HG02678 (cell line): ENCODE data around the gene SRPX2.
"Not testable (repeated sequence)": the region's sequence is repeated elsewhere in the genome, so short reads cannot be mapped to it uniquely, and the experiment has no call there.

Experiments used
- ATAC-seq: cut with Tn5 transposase; IDR thresholded peaks from one replicate; pipeline ENCODE4 v1.9.1; 2021; ENCODE audit warnings: mild to moderate bottlenecking, moderate library complexity; ENCODE audit not compliant: unreplicated experiment

Gene SRPX2

DNA sequence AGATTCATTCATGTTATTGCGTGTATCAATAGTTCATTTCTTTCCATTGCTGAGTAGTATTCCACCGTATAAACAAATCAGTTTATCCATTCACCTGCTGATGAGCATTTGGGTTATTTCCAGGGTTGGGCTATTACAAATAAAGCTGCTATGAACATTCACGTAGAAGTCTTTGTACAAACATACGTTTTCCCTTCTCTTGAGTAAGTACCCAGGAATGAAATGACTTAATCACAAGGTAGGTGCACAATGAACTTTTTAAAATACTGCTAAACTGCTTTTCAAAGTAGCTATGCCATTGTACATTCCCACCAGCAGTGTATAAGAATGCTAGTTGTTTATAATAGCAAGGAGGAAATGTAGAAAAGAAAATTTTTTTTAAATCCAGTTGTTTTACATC is 52.0 kb downstream of the SRPX2 start:
- ATAC-seq: no peak

DNA sequence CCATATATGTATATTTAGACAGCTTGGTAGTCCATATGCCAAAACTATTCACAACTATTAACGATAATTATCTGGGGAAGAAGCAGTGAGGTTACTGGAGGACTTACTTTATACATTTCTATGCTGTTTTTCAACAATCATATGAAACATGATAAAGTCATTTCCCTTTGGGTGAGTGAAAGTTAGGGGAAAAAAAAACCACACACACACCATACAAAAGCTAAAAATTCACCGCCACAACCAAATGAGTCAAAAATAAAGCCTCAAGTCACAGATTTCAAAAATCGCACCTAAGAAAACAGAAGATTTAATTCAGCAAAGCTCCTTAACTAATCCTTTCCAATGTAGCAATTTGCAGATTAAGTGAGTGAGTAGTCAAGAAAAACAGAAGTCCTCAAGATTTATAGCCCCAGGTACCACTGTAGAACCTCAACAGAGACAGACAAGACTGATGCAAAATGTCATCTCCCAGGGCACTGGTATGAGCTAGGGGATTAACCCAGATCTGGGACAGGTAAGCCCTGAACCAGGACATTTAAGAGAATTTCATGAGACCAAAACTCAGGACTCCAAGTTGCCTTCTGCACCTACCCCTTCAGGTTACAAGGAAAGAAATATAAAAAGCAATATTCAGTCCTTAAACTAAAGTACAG is 52.8 kb downstream of the SRPX2 start:
- ATAC-seq: no peak

DNA sequence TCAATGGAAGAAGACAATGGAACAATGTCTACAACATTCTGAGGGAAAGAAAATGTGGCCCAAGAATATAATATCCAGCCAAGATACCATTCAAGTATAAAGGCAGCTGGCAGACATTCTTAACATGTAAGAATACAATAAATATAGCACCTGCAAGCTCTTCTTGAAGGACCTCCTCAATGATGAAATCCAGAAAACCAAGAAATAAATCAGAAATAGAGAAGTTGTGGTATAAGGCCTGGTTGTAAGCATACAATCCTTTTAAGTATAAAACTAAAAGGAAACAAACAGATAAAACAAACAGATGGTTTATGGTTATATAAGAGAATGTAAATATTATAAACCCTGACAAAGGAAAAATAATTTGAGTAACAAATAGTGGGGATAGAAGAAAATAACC is 54.6 kb downstream of the SRPX2 start:
- no peak for ATAC-seq

DNA sequence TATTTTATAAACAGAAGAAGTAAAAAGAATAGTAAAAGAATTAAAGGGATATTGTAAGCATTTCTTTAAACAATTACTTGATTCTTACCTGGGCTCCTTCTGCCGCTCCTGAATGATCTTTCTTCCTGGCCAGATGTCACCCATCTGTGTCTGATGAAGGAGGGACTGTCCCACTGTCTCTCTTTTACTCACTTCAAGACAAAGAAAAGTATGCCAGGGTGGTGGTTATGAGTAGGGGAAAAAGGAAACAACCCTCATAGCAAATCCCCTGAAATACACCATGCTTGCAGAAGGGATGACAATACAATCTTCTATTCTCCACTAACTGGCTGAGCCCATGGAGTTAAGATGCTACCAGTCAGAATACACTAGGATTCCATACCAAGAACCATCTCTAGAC is 56.8 kb downstream of the SRPX2 start:
- no peak for ATAC-seq

DNA sequence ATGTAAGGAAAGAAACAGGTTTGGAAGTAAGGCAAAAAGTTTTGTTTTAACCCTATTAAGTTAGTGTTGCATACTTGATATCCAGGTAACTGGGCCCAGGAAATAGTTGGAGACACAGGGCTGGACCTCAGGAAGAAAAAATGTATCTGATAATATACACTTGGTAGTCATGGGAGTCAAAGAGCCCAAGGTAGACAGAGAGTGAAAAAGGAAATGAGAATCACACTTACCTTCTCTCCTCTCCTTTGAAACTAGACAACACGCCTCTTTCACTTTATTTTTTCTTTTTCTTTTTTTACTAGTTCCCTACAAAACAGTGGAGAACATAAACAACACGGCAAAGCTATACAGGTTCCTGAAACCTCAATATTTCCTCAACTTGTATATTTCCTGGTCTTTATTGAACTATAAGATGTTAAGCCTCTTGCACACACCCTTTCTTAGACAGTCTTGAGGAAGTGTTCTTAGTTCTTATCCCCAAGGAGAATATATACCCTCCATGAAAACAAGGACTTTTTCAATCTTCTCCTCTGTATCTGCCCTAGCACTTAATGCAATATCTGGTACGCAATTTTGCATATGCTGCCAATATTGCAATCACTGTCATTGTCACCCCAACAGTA is 60.7 kb downstream of the SRPX2 start:
- ATAC-seq: no peak

DNA sequence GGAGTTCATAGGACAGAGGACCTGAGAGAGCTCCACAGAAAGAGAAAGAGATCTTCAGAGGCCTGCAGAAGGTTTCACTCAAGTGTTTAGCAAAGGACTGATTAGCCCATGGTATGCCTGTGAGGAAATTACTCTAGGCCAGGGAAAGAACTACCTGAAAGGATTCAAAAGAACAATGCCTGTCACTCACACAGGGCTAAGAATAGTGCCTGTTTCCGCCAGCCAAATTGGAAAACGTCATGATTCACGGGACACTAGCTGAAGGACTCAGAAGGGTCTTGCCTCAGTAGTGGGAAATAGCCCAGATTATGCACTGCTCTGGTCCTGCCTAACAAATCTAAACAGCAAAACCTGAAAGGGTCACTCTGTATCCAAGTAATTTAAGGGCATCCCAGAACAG is 66.8 kb downstream of the SRPX2 start:
- no peak for ATAC-seq

DNA sequence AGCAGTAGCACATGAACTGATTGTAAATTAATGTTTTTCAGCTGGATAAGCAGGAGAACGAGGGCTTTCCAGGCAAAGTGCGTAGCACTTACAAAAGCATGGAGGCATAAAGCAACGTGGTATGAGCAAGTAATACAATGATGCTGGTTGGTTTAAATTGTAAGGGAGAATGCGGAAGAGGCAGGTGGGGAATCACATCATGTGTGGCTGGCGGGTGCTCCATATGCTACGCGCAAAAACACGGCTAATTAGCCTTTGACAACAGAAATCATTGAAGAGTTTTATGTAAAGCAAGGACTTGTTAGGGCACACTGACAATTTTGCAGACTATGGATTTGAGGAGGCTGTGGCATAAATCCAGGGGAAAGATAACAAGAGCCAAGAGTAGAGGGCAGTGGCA is 73.4 kb downstream of the SRPX2 start:
- ATAC-seq: no peak

DNA sequence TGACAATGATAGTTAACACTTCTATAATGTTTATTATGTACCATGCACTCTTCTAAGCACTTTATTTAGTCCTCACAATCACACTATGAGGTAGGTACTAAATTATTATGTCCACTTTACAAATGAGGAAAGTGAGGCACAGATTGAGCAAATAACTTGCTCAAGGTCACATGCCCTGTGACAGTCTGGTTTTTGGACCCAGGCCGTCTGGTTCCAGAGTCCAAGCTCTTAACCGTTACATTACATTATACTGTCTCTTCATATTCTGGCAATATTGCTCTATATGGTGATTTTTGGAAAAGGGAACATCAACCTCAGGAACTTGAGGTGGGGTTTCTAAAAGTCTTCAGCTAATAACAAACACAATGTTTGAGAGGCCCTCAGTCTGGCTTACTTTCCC is 75.1 kb downstream of the SRPX2 start:
- no peak for ATAC-seq

DNA sequence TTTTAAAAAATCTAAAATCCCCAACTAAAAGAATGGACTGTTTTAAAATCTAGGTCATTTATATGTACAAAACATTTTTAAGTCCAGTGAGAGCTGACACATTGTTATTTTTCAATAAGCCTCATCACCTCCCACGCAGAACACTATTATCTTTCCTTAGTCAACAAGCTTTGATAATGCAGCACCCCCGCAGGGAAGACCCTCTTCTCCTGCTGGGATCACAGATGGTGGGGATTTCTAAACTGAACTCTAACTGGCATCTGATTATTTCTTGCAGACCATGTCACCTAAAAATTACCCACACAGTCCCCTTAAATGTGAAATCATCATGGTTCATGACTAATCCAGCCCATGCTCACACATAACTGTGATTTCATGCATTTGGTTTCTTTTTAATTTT is 76.3 kb downstream of the SRPX2 start:
- no peak for ATAC-seq

DNA sequence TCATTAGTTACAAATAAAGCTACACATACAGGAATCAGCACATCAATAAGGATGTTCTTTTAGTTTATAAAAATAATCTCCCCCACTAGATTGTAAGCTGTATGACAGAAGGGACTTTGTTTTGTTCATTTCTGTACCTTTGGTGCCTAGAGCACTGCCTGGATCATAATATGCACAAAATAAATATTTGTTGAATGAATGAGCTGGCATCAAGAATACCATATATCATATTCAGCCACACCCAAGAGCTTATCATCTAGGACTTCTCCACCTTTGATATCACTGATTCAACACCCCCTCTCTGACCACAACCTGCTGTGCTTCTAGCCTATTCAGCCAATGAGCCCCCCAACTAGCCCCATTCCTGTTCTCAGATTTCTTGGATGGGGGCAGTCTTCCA is 77.3 kb downstream of the SRPX2 start:
- no peak for ATAC-seq

DNA sequence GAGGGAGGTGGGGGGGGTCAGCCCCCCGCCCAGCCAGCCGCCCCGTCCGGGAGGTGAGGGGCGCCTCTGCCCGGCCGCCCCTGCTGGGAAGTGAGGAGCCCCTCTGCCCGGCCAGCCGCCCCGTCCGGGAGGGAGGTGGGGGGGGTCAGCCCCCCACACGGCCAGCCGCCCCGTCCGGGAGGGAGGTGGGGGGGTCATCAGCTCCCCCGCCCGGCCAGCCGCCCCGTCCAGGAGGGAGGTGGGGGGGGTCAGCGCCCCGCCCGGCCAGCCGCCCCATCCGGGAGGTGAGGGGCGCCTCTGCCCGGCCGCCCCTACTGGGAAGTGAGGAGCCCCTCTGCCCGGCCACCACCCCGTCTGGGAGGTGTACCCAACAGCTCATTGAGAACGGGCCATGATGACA is 80.0 kb downstream of the SRPX2 start:
- not testable (repeated sequence) for ATAC-seq
